Measurements from ENCODE around the gene CFAP99. TPM values are rescaled to one million over a fixed set of nuclear protein-coding genes. Genes with fewer than 3 reads are reported as not detected.
A peak's percentile ranks its signal among the peaks of the same experiment; 100 is the strongest.

Gene CFAP99
- total and polyA plus RNA-seq, 9 of the 15 experiments (the other 6 are each of a cell fraction or from before 2014, with no cell fraction given), result 0.07 to 0.18 (median 0.09) TPM; not detected in 6

GRCh38 chr4:2416564-2417225 lies 2.1 kb upstream of the CFAP99 start:
- peak overlapping the region; percentile 83 for H3K4me2 ChIP-seq (ENCODE audit: insufficient read depth, low read length)
- no peak for FAIRE-seq
- BruUV-seq (replicated peaks), result no TSS peak
- H3K4me1 ChIP-seq (replicated peaks in 1 of 2; ENCODE audit: control insufficient read depth in 2 of 2, insufficient read depth in 2 of 2, low read length in 2 of 2), result peaks cover 55 to 72% of the 10 kb centered on the region in 2 experiments
- intact Hi-C loops (cut with micrococcal nuclease) (loop anchor here (2.0 to 10.0 kb wide), 5 partner anchors 14 to 544 kb away; partner anchors contain the start of genes HAUS3, MXD4, NSD2 and POLN), in situ Hi-C loops (cut with MboI) (no loop called here)
- DNase-seq (ENCODE audit: extremely low read depth in 1 of 4, low spot score in 3 of 4), result peak; percentile 51 to 83 (median 59)
- H3K9me3 ChIP-seq (replicated peaks; ENCODE audit: control insufficient read depth, insufficient read depth, low read depth, low read length), result no peaks in the 10 kb centered on the region
- ATAC-seq, result peak; percentile 62
- peaks cover 67% of the 10 kb centered on the region for H3K79me2 ChIP-seq (ENCODE audit: control insufficient read depth, insufficient read depth, low read length)
- H3K9ac ChIP-seq (ENCODE audit: insufficient read depth in 1 of 2, low read depth in 2 of 2, low read length in 2 of 2), result peak overlapping the region; percentile 60 to 91
- no peaks in the 10 kb centered on the region; a peak in 1 of 5 replicates for H3K27me3 ChIP-seq (ENCODE audit: control insufficient read depth in 2 of 2, insufficient read depth in 2 of 2, low read length in 2 of 2)
- peak overlapping the region; percentile 80 for H2AFZ ChIP-seq (ENCODE audit: low read depth, low read length)
- WGBS (ENCODE audit: insufficient coverage, low coverage, missing lambda C conversion rate), result under 1% methylated on average over 31 of the region's 55 CpGs
- H3K9me1 ChIP-seq (ENCODE audit: control insufficient read depth, insufficient read depth, low read length), result no peaks in the 10 kb centered on the region
- H3K36me3 ChIP-seq (ENCODE audit: control insufficient read depth, insufficient read depth, low read length), result no peaks in the 10 kb centered on the region
- H3K4me3 ChIP-seq, result peak overlapping the region; percentile 57
- H4K20me1 ChIP-seq (replicated peaks; ENCODE audit: control insufficient read depth, insufficient read depth, low read length), result no peaks in the 10 kb centered on the region; the same call in 1 of the 2 replicates
- peak overlapping the region; percentile 74 for H3K27ac ChIP-seq (ENCODE audit: extremely low read depth, low read depth, low read length)
- ChIA-PET POLR2A (interaction anchor here (0.5 to 1.9 kb wide), 8 partner anchors 8 to 615 kb away, joined by 3 to 7 read pairs (median 4); no protein-coding TSS in a partner anchor), CTCF (ENCODE audit: low intra/inter-chr PET ratio) (no interaction called here)
- no peak for TF ChIP-seq TEAD4 (IDR thresholded peaks at IDR 0.05; ENCODE audit: low read length)
- TF ChIP-seq TEAD4 (CRISPR knock-in tag; IDR thresholded peaks at IDR 0.05; ENCODE audit: borderline replicate concordance), result peak; percentile 63; the same call in 1 of the 2 replicates
- TF ChIP-seq KDM2B (CRISPR knock-in tag; IDR thresholded peaks at IDR 0.05), result 0 out of 2 replicates have a peak, but pooled peaks have one; percentile 21
- TF ChIP-seq SUPT5H (IDR thresholded peaks at IDR 0.05), result no peak; the same call in 1 of the 2 replicates
- peak; percentile 8; the same call in 1 of the 2 replicates for TF ChIP-seq ZKSCAN1 (IDR thresholded peaks at IDR 0.05; ENCODE audit: low read depth, low read length)
- TF ChIP-seq HDAC1 (IDR thresholded peaks at IDR 0.05), result peak in 1 of 2 experiments; percentile 49; a peak in 1 of 4 replicates
- TF ChIP-seq DPF2 (IDR thresholded peaks at IDR 0.05), result 0 out of 2 replicates have a peak, but pooled peaks have one; percentile 10
- TF ChIP-seq ZBTB26 (CRISPR knock-in tag; IDR thresholded peaks at IDR 0.05), result no peak
- peak; percentile 13; the same call in 1 of the 2 replicates for TF ChIP-seq GATAD2A (IDR thresholded peaks at IDR 0.05)
- TF ChIP-seq HBP1 (CRISPR knock-in tag; IDR thresholded peaks at IDR 0.05), result no peak
- TF ChIP-seq ATF4 (CRISPR knock-in tag; IDR thresholded peaks at IDR 0.05), result no peak
- peak; percentile 46 for TF ChIP-seq KDM5B (IDR thresholded peaks at IDR 0.05; ENCODE audit: insufficient replicate concordance, low read depth, low read length)
- TF ChIP-seq CTCF (IDR thresholded peaks at IDR 0.05 in 2 of 3, conservative IDR thresholded peaks at IDR 0.05 in 1 of 3; ENCODE audit: insufficient read depth in 2 of 3, low read depth in 1 of 3, low read length in 3 of 3), result peak; percentile 15 to 42 (median 34); a peak in 5 of 6 replicates
- TF ChIP-seq ZNF511 (CRISPR knock-in tag; IDR thresholded peaks at IDR 0.05), result peak; percentile 74; the same call in 1 of the 2 replicates
- 0 out of 2 replicates have a peak, but pooled peaks have one; percentile 38 for TF ChIP-seq HSF4 (CRISPR knock-in tag; IDR thresholded peaks at IDR 0.05; ENCODE audit: borderline replicate concordance)
- peak; percentile 93 for TF ChIP-seq L3MBTL2 (IDR thresholded peaks at IDR 0.05)

All from K562 (cell line).